ENCODE data around the gene PDLIM1.

DNA sequence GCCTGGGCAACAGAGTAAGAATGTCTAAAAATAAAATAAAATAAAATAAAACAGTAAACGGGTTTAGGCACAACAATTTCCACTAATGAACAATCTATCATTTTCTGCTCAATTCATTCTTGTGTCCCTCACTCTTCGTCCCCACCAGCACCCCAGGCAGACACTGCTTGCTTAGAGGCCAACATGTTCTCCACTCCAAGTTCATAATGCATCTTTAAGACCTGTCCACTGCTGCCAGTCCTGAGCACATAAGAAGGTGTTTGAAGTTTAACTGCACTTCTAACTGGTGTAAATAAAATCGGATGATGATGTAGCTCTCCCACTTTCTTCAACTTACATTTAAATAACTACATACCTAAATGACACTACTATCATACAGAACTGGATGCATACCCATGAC is 13.2 kb downstream of the PDLIM1 start:
- TF ChIP-seq, protein P1, sequence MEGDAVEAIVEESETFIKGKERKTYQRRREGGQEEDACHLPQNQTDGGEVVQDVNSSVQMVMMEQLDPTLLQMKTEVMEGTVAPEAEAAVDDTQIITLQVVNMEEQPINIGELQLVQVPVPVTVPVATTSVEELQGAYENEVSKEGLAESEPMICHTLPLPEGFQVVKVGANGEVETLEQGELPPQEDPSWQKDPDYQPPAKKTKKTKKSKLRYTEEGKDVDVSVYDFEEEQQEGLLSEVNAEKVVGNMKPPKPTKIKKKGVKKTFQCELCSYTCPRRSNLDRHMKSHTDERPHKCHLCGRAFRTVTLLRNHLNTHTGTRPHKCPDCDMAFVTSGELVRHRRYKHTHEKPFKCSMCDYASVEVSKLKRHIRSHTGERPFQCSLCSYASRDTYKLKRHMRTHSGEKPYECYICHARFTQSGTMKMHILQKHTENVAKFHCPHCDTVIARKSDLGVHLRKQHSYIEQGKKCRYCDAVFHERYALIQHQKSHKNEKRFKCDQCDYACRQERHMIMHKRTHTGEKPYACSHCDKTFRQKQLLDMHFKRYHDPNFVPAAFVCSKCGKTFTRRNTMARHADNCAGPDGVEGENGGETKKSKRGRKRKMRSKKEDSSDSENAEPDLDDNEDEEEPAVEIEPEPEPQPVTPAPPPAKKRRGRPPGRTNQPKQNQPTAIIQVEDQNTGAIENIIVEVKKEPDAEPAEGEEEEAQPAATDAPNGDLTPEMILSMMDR (IDR thresholded peaks at IDR 0.05) = no peak
- no peak for TF ChIP-seq POLR2A (IDR thresholded peaks at IDR 0.05)
- TF ChIP-seq POLR2AphosphoS5 (IDR thresholded peaks at IDR 0.05) = no peak
- no peak for TF ChIP-seq EP300 (IDR thresholded peaks at IDR 0.05)
